HEK293 (cell line): Measurements from ENCODE around the gene SREK1.

ENCODE experiments used
- BCL11B ChIP-seq: fragments of 450-650 bp; formaldehyde crosslinking; IDR thresholded peaks from 2 replicates; pipeline ENCODE4 v1.5.1; 2016; ENCODE audit warnings: low read depth, missing biosample characterization, missing genetic modification characterization
- ZBTB1 ChIP-seq: fragments of 450-650 bp; formaldehyde crosslinking; IDR thresholded peaks from 2 replicates; pipeline ENCODE4 v1.5.1; 2016; ENCODE audit warnings: missing biosample characterization, missing genetic modification characterization
- ZNF501 ChIP-seq: fragments of 450-650 bp; formaldehyde crosslinking; IDR thresholded peaks from 2 replicates; pipeline ENCODE4 v1.5.1; 2016; ENCODE audit warnings: missing biosample characterization, missing genetic modification characterization
- ZNF623 ChIP-seq: fragments of 450-650 bp; formaldehyde crosslinking; IDR thresholded peaks from 2 replicates; pipeline ENCODE4 v1.5.1; 2016; ENCODE audit warnings: missing biosample characterization, missing genetic modification characterization
- TF ChIP-seq, protein P1 (sequence below): fragments of 450-650 bp; formaldehyde crosslinking; IDR thresholded peaks from 2 replicates; pipeline ENCODE4 v1.5.1; 2016; ENCODE audit warnings: missing biosample characterization, missing genetic modification characterization

DNA sequence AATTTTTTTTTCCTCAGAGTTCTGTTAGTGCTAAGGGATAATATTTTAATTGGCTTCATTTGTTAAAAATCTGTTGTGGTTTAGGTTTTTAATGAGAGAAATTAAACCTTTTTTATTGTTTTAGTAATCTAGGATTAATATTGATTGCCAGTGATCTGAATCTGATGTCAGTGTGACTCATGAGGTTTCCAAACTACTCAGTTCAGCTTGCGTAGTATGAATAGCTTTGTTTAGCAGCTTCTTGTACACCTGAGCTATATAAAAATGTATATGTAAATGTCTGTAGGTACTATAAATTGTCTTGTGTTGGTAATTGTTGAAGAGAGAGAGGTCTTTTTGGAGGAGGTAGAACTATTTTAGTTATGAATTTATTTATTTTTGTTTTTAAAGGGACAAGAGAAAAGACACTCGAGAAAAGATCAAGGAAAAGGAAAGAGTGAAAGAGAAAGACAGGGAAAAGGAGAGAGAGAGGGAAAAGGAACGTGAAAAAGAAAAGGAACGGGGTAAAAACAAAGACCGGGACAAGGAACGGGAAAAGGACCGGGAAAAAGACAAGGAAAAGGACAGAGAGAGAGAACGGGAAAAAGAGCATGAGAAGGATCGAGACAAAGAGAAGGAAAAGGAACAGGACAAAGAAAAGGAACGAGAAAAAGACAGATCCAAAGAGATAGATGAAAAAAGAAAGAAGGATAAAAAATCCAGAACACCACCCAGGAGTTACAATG lies 26.3 kb downstream of the SREK1 start:
- TF ChIP-seq ZNF623 (tag by site-specific recombination) (no peak), BCL11B (no peak), ZNF501 (tag by site-specific recombination) (no peak), ZBTB1 (no peak)
- TF ChIP-seq, protein P1, sequence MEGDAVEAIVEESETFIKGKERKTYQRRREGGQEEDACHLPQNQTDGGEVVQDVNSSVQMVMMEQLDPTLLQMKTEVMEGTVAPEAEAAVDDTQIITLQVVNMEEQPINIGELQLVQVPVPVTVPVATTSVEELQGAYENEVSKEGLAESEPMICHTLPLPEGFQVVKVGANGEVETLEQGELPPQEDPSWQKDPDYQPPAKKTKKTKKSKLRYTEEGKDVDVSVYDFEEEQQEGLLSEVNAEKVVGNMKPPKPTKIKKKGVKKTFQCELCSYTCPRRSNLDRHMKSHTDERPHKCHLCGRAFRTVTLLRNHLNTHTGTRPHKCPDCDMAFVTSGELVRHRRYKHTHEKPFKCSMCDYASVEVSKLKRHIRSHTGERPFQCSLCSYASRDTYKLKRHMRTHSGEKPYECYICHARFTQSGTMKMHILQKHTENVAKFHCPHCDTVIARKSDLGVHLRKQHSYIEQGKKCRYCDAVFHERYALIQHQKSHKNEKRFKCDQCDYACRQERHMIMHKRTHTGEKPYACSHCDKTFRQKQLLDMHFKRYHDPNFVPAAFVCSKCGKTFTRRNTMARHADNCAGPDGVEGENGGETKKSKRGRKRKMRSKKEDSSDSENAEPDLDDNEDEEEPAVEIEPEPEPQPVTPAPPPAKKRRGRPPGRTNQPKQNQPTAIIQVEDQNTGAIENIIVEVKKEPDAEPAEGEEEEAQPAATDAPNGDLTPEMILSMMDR (tag by site-specific recombination), result no peak
